GM19351 (cell line): ENCODE measurements around the gene HACD2.

Source experiments
- ATAC-seq: cut with Tn5 transposase; IDR thresholded peaks from one replicate; pipeline ENCODE4 v1.9.1; 2021; ENCODE audit warnings: mild to moderate bottlenecking, moderate library complexity; ENCODE audit not compliant: unreplicated experiment

HACD2 gene

GRCh38 chr3:123576122-123576521, 8.7 kb downstream of the HACD2 start:
- no peak for ATAC-seq

DNA sequence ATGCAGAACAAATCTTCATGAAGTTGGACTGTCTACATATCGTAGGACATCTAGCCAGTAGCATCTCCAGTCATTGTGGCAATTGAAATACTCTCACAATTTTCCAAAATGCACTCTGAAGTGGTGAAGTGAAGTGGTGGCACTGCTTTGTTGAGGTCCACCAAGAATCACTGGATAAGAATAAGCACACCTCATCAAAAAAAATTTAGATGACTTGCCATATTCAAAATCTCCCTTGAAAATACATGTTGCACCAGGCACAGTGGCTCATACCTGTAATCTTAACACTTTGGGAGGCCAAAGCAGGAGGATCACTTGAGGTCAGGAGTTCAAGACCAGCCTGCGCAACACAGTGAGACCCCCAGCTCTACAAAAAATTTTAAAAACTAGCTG, 12.9 kb downstream of the HACD2 start:
- no peak for ATAC-seq

DNA sequence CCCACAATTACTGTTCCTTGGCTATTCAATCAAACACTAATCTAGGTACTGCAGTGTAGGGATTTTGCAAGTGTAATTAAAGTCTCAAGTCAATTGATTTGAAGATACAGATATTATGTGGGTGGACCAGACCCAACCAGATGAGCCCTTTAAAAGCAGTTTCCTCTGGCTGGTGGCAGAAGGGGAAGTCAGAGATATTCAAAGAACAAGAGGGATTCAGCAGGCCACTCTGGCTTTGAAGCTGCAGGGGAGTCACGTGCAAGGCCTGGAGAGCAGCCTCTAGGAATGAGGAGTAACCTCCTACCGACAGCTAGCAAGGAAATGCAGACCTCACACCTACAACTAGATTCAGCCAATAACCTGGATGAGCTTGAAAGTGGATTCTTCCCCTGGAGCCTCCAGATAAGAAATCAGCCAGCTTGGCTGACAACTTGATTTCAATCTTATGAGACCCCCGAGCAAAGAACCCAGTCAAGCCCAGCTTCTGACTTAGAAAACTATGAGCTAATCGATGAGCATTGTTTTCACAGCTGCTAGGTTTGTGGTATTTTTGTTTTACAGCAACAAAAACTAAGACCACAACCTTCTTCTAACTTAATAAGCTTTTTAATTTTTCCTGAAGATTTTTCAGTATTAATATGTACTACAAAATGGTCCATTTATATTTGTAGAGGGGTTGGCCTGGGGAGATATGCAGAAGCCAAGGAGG, 13.4 kb downstream of the HACD2 start:
- no peak for ATAC-seq

DNA sequence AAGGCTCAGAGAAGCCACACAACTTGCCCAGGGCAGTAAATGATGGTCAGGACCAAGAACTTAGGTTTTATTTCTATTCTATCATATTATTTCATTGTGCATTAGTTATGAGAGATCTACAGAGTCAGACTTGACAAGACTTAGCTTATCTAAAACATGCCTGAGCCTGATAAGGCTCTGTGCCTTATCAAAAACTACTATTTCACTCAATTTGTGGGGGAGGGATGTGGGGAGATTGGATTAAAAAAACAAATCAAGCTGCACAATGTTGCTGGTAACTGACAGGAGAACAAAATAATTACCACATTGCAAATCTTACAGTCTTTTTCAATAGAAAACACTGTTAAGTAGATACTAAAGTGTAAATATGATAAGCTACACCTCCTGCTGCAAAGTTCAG, 16.0 kb downstream of the HACD2 start:
- ATAC-seq: no peak

DNA sequence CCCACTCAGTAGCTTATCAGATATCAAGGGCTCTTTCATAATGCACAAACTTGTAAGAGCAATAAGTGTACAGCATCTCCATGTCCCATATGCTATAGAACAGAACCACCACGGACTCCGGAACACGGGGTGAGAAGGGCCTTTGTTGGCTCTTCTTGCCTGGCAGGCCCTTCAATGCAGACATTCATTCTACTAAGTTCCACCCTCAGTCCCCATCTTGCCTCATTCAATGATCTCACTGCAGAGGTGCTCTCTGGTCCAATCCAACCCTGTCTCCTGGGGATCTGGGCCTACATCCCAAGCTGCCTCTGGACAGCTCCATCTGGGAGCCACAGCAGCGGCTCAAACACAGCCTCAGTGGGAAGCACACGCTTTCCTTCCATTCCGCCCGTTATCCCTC, 16.8 kb downstream of the HACD2 start:
- no peak for ATAC-seq

DNA sequence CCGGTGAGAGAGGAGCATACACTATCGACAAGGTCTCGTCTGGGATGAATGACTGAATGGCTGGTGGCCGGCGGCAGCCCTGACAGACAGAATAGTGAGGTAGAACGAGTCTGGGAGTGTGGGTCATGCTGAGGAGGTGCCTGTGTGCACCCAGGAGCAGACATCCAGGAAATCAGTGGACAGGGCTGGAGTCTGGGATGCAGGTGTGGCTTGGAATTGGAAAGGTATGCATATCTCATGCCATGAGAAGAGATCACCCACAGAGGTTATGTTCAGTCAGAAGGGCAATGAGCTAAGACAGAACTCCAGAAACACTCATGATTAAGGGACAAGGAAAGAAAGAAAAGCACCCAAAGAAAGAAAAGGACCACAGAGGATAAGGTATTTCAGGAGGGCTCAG, 20.8 kb downstream of the HACD2 start:
- ATAC-seq: no peak

GRCh38 chr3:123562547-123562946, 22.3 kb downstream of the HACD2 start:
- no peak for ATAC-seq

- no peak for ATAC-seq
Measured at GRCh38 chr3:123561188-123561587, 23.7 kb downstream of the HACD2 start.

- ATAC-seq: no peak
Measured at GRCh38 chr3:123559040-123559861, 25.6 kb downstream of the HACD2 start.

DNA sequence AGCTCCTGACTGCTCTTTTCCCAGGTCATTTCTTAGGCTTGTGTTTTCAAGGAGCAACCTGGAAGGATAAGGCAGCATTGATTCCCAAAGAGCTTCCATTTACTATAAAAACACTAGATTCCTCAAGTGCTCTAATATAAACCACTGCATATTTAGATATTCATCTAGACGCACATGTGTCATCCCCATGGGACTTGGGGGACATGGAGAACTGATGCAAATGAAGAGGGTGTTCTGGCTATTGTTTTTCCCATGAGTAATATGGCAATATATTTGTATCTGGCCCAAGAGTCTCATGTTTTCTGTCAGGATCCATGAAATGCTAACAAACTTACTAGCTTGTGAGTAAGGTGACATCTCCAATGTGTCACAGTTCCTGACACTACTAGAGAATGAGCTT, 31.3 kb downstream of the HACD2 start:
- no peak for ATAC-seq

DNA sequence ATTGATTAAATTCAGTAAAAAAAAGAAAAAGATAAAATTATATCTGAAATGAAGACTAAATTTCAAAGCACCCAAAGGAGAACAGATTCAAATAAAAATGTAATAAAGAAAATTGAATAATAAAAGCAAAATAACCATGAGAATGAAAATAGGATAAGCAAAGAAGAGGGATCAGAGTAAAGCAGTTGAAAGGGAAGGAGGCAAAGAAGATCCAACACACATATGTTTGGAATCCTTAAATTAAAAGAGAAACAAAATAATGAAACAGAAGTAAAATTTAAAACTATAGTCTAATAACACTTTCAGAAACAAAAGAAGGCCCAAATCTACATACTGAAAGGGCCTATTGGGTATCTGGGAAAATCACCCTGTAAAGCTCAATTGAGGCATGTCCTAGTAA, 32.1 kb downstream of the HACD2 start:
- ATAC-seq: no peak

GRCh38 chr3:123552095-123552714, 32.6 kb downstream of the HACD2 start:
- ATAC-seq: no peak

DNA sequence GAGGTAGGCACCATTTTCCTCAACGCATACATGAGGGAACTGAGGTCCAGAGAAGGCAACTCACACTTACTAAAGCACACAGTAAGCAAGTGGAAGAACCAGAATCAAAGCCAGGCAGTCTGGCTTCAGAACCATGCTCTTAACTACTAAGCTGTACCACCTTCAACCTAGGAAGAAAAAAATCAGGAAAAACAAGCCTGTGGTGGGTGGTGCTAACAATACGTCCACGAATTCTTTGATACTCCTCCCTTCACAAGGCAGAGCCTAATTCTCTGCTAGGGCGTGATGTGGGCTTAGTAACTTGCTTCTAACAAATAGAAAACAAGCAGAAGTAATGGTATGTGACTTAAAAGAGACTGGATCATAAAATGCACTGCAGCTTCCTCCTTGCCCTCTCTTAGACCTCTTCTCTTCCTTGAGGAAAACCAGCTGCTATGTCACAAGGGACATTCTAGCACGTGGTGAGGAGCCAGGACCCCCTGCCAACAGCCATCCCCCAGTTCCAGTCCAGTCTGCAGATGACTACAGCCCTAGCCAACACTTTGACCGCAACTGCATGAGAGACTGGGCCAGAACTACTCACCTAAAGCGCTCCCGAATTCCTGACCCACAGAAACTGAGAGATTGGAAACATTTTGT, 36.9 kb downstream of the HACD2 start:
- no peak for ATAC-seq

DNA sequence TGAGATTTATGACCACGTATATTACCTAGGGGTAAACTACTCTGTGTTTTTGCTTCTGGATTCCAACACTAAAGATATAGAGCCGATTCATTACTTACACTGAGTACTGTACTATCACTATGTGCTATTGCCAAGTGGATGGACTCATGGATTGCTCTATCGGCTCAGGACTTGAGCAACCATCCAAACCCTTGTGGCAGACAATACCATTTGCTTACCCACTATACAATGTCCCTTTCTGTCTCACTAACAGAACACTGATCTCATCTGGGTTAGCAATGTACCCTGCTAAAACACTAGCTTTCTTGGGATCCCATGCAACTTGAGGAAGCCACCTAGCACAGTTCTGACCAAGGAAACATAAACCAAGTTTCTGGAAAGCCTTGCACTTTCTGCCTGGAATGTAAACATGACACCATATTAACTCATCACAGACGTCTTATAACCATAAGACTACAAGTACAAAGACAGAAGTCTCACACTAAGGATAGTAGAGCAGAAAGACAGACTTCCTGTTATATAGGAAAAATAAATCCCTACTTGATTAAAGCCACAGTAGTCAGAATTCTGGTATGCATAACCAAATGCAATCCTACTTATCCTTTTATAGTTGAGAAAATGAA, 38.6 kb downstream of the HACD2 start:
- ATAC-seq: no peak

DNA sequence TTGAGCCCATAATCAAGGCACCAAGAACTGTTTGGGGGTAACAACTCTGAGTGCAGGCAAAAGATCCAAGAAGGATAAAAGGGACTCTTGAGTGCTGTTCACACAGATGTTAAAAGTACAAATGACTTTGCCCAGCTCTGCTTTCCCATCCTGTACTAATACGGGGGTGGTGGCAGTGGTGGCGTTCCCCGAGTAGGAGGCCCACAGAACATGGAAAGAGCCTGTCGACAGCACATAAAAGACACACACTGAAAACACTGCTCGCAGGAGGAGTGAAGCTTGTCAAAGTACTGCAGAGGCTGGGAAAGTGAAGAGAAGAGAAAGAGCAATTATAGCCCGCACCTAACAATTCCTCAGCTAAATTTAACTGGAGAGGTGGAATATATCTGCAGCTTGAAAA, 40.9 kb downstream of the HACD2 start:
- ATAC-seq: no peak

GRCh38 chr3:123540285-123540684, 44.6 kb downstream of the HACD2 start:
- no peak for ATAC-seq

DNA sequence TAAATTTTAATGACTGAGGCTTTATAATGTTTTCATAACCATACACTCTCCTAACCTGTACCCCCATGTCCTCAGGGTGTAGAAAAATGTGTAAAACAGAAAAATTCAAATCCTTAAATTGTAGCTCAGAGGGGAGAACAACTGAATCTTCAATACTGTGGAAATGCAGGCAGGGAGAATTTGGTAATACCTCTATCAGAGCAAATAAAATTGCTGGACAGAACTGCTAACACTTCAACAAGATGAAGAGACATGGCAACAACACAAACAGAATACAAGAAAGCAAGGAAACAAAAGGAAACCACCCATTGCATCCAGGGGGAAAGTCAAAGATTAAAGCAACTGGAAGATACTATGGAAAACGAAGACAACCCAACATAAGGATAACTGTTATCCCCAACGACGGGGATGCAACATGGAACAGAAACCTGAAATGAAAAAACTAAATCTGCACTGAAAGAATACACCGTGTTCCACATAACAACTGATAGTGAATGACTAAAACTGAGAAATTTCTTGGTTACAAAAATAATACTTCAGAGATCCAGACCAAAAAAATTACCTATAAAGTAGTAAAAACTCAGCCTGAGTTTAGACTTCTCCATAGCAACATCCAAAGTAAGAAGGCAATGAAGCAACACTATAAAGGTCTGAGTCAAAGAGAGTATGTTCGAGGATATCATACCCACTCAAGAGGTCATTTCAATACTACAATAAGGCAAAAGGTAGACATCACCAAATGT, 48.5 kb downstream of the HACD2 start:
- ATAC-seq: peak; percentile 80

GRCh38 chr3:123535580-123535979, 49.3 kb downstream of the HACD2 start:
- no peak for ATAC-seq

DNA sequence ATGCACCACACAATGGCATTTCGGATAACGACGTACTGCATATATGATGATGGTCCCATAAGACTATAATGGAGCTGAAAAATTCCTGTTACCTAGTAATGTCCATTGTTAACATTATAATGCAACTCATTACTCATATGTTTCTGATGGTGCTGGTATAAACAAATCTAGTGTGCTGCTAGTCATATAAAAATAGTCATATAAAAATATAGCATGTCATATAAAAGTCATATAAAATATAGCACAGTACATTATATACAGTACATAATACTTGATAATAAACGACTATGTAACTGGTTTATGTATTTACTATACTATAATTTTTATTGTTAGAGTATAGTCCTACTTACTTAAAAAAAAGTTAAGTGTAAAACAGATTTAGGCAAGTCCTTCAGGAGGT, 50.6 kb downstream of the HACD2 start:
- ATAC-seq: no peak

GRCh38 chr3:123533554-123534159, 51.2 kb downstream of the HACD2 start:
- ATAC-seq: no peak
